Type B pancreatic cell (in vitro differentiated cells): Measurements from ENCODE around the gene RFX6. TPM values are rescaled to one million over a fixed set of nuclear protein-coding genes. Genes with fewer than 3 reads are reported as not detected.

ENCODE experiments used
- DNase-seq: peaks from one replicate; pipeline ENCODE4 v3.0.0; 2021; ENCODE audit warnings: mixed read lengths; ENCODE audit not compliant: unreplicated experiment; ENCODE audit errors: extremely low spot score
- H3K27ac Mint-ChIP-seq: 2 replicates; pipeline ENCODE4 v1.8.0; 2021; ENCODE audit warnings: mild to moderate bottlenecking, mixed read lengths
- H3K27me3 Mint-ChIP-seq: 2 replicates; pipeline ENCODE4 v1.8.0; 2021; ENCODE audit warnings: mixed read lengths
- H3K36me3 Mint-ChIP-seq: 2 replicates; pipeline ENCODE4 v1.8.0; 2021; ENCODE audit warnings: mixed read lengths
- H3K4me1 Mint-ChIP-seq: one replicate; pipeline ENCODE4 v1.8.0; 2021; ENCODE audit warnings: mixed read lengths; ENCODE audit not compliant: unreplicated experiment
- H3K4me3 Mint-ChIP-seq: 2 replicates; pipeline ENCODE4 v1.8.0; 2021; ENCODE audit warnings: mild to moderate bottlenecking, mixed read lengths
- H3K9me3 Mint-ChIP-seq: 2 replicates; pipeline ENCODE4 v1.8.0; 2021; ENCODE audit warnings: mixed read lengths
- total RNA-seq: library from RNA; stranded (reverse); gene quantifications from 2 replicates; pipeline ENCODE4 v1.2.1, GENCODE V29; 2021; ENCODE audit warnings: low replicate concordance
- TF ChIP-seq, protein P1 (sequence below): fragments of 200-600 bp; sonication (generic); conservative IDR thresholded peaks from 2 replicates; pipeline ENCODE4 v1.5.0; 2021; ENCODE audit warnings: antibody characterized with exemption, mild to moderate bottlenecking

Gene RFX6
- total RNA-seq, 1 donor from 2014 or later: 18.3 TPM

DNA sequence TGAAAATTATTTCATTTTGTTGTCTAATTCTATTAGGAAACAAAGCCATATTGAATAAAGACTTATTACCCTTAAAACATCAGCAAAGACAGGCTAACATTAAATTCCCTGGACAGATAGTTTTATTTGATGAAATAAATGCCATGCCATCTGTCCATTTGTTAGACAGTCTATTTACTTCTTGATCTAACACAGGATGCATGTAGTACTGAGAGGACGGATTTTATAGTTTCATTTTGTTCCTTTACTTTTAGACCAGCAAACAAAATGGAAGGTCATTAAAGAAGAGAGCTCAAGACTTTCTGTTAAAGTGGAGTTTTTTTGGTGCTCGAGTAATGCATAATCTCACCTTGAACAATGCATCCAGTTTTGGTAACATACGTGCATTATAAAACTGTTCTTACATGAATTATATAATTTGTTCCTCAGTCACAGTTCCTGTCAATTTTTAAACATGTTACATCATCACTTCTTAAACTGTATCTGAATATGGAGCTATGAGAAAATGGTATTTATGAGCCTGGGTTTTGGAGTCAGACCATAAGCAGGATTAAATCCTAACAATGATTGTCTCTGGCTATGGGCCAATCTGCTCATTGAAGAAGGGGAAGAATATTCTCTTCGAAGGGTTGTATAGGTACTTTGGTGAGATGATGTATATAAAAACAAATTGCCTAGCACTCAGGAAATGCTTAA, 46.0 kb downstream of the RFX6 start:
- Mint-ChIP-seq H3K4me3 (no peak overlapping the region), H3K36me3 (no peaks in the 10 kb centered on the region), H3K27me3 (no peaks in the 10 kb centered on the region), H3K4me1 (peaks cover 8% of the 10 kb centered on the region), H3K9me3 (no peaks in the 10 kb centered on the region), H3K27ac (no peak overlapping the region)
- TF ChIP-seq, protein P1, sequence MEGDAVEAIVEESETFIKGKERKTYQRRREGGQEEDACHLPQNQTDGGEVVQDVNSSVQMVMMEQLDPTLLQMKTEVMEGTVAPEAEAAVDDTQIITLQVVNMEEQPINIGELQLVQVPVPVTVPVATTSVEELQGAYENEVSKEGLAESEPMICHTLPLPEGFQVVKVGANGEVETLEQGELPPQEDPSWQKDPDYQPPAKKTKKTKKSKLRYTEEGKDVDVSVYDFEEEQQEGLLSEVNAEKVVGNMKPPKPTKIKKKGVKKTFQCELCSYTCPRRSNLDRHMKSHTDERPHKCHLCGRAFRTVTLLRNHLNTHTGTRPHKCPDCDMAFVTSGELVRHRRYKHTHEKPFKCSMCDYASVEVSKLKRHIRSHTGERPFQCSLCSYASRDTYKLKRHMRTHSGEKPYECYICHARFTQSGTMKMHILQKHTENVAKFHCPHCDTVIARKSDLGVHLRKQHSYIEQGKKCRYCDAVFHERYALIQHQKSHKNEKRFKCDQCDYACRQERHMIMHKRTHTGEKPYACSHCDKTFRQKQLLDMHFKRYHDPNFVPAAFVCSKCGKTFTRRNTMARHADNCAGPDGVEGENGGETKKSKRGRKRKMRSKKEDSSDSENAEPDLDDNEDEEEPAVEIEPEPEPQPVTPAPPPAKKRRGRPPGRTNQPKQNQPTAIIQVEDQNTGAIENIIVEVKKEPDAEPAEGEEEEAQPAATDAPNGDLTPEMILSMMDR: no peak
- DNase-seq: no peak

DNA sequence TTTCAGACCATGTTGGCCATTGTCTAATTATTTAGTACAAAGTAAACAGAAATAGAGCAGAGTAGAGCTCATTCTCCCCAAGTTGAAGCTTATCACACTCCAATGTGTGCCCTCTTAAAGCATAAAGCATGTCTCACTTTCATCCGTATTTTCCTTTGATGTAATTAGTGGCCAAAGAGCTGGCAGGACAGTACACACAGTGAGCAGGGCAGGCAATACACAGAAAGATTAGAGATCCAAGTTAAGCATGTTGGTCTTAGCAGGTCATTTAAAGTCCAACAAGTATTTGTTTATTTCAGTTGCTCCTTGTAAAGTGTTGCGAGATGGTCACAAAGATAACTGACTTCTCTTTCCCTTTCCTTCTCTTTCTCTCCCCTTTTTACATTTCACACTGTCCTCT, 47.2 kb downstream of the RFX6 start:
- H3K4me1 Mint-ChIP-seq: peaks cover 8% of the 10 kb centered on the region
- H3K4me3 Mint-ChIP-seq: no peak overlapping the region
- no peak overlapping the region for H3K27ac Mint-ChIP-seq
- no peak for DNase-seq
- TF ChIP-seq, protein P1: no peak
- no peaks in the 10 kb centered on the region for H3K36me3 Mint-ChIP-seq
- no peaks in the 10 kb centered on the region for H3K9me3 Mint-ChIP-seq
- no peaks in the 10 kb centered on the region for H3K27me3 Mint-ChIP-seq

DNA sequence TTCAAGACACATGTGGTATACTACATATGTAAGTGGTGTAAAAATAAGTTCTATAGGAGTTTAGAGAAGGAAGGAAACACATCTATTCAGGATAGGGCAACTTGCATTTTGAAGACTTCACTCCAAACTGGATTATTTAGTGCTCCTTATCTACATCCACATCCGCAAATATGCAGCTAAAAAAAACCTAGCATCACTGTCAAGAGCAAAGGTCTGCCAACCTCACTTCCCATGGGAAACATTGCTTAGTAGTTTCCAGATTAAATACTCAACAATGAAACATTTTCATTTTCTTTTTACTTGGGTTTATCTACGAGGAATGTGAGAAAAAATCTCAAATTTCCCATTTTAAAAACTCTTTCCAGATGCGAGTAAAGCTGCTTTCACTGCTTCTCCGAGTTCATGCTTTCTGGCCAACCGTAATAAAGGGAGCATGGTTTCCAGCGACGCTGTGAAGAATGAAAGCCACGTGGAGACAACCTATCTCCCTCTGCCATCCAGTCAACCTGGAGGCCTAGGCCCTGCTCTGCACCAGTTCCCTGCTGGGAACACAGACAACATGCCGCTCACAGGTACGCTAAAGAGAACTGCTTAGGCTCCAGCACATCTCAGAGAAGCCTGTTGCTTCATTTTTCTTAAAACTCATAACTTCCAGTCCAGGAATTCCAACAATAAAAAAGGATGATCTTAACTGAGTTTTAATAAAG, 48.2 kb downstream of the RFX6 start:
- TF ChIP-seq, protein P1: no peak
- Mint-ChIP-seq H3K4me3 (no peak overlapping the region), H3K36me3 (no peaks in the 10 kb centered on the region), H3K27ac (no peak overlapping the region), H3K27me3 (no peaks in the 10 kb centered on the region), H3K4me1 (peaks cover 13% of the 10 kb centered on the region), H3K9me3 (no peaks in the 10 kb centered on the region)
- no peak for DNase-seq

DNA sequence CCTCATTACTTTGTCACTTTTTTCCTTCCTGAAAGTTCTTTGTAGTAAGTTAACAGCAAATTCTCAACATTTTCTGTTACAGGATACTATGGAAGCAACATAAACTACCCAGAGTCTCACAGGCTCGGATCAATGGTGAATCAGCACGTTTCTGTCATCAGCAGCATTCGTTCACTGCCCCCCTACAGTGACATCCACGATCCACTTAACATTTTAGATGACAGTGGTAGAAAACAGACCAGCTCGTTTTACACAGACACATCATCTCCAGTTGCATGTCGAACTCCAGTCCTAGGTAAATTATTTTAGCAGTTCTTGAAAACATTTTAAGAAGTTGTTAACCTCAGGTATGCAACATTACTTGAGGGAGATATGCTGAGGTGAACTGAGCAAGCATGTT, 51.6 kb downstream of the RFX6 start:
- no peak for DNase-seq
- Mint-ChIP-seq H3K27me3 (no peaks in the 10 kb centered on the region), H3K4me3 (no peak overlapping the region), H3K27ac (no peak overlapping the region), H3K9me3 (no peaks in the 10 kb centered on the region), H3K4me1 (peaks cover 13% of the 10 kb centered on the region), H3K36me3 (no peaks in the 10 kb centered on the region)
- TF ChIP-seq, protein P1: no peak

DNA sequence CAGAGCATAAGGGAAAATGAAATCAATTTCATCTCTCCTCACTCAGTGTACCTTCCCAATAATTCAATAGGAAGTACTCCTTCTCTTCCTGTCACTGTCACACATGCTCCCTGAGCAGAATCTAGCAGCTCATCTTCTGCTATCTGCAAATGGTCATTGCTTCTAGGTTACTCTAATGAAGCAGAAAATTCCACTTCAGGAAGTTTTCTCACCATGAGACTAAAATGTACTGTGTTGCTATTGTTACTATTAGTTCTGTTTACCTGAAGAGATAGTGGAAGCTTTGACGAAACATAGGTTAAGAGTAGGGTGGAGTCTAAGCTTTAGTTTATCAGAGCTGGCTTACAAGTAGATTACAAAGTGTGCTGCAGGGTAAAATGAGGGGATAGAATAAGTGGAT, 52.8 kb downstream of the RFX6 start:
- Mint-ChIP-seq H3K4me1 (peaks cover 5% of the 10 kb centered on the region), H3K27ac (peak overlapping the region; percentile 4), H3K27me3 (no peaks in the 10 kb centered on the region), H3K9me3 (no peaks in the 10 kb centered on the region), H3K4me3 (peak overlapping the region; percentile 15), H3K36me3 (no peaks in the 10 kb centered on the region)
- no peak for DNase-seq
- TF ChIP-seq, protein P1: no peak
